Stomach (tissue), 9 donors: ENCODE results near the gene FOSB. TPM values are rescaled to one million over a fixed set of nuclear protein-coding genes. Genes with fewer than 3 reads are reported as not detected.
"Not testable (repeated sequence)": the region's sequence is repeated elsewhere in the genome, so short reads cannot be mapped to it uniquely, and the experiment has no call there.

Source experiments
- DNase-seq, 2 donors: peaks; one replicate each; pipeline versions ENCODE4 v3.0.0 to v3.0.0-alpha.2; 2013 to 2019
- H3K27ac ChIP-seq, 5 donors: fragments of 200-600 bp in 4 of 5; sonication (generic) in 4 of 5; one replicate each; pipeline ENCODE4 v1.5.1; 2013 to 2019; ENCODE audit warnings: mild to moderate bottlenecking in 1 of 5, moderate library complexity in 1 of 5
- H3K27me3 ChIP-seq, 3 donors: fragments of 200-600 bp; sonication (generic); one replicate each; pipeline ENCODE4 v1.5.1; 2017 to 2019; ENCODE audit warnings: mixed run types in 1 of 3
- H3K36me3 ChIP-seq, 4 donors: fragments of 200-600 bp; sonication (generic); 1 replicate in 3 of 4; 2 replicates in 1 of 4; pipeline ENCODE4 v1.5.1; 2016 to 2019
- H3K4me1 ChIP-seq, 4 donors: fragments of 200-600 bp; sonication (generic); one replicate each; pipeline ENCODE4 v1.5.1; 2016 to 2019
- H3K4me3 ChIP-seq, 4 donors: fragments of 200-600 bp; sonication (generic) in 3 of 4; one replicate each; pipeline ENCODE4 v1.5.1; 2016 to 2019; ENCODE audit warnings: mild to moderate bottlenecking in 1 of 4
- H3K9me3 ChIP-seq, 4 donors: fragments of 200-600 bp; sonication (generic); one replicate each; pipeline ENCODE4 v1.5.1; 2016 to 2019
- CTCF ChIP-seq, 7 experiments: fragments of 450-650 bp in 4 of 7; fragments of 200-600 bp in 3 of 7; sonication (generic) in 3 of 7; IDR thresholded peaks; one replicate each; pipeline ENCODE4 v1.5.1; 2016 to 2019; ENCODE audit warnings: antibody characterized with exemption in 7 of 7, control low read depth in 2 of 7, mild to moderate bottlenecking in 1 of 7
- EP300 ChIP-seq: sonication (generic); formaldehyde crosslinking; IDR thresholded peaks from one replicate; pipeline ENCODE4 v1.6.1; 2017; ENCODE audit warnings: antibody characterized with exemption
- POLR2A ChIP-seq, 4 donors: fragments of 450-650 bp; IDR thresholded peaks; one replicate each; pipeline ENCODE4 v1.6.1; 2016; ENCODE audit warnings: antibody characterized with exemption in 4 of 4, control low read depth in 2 of 4, mild to moderate bottlenecking in 1 of 4, moderate library complexity in 1 of 4
- POLR2AphosphoS5 ChIP-seq, 3 donors: sonication (generic); formaldehyde crosslinking; IDR thresholded peaks; one replicate each; pipeline ENCODE4 v1.6.1; 2016; ENCODE audit warnings: antibody characterized with exemption in 3 of 3
- WGBS, 5 donors: extraction: QIAGEN DNeasy Blood & Tissue Kit in 3 of 5; methylation state at CpG; one replicate each; pipeline versions ENCODE4 v1.1.5 to v1.1.7; 2013 to 2018; 5-methylcytosine and 5-hydroxymethylcytosine counted together
- intact Hi-C: fragments of 100-400 bp; cut with DNase I; formaldehyde crosslinking; loops from one replicate; pipeline ENCODE4 v1.15.1; 2023; ENCODE audit warnings: low total_unique reads
- polyA plus RNA-seq, 3 donors: library from polyadenylated mRNA; stranded (reverse); fragments of 200-250 nt; gene quantifications; one replicate each; pipeline ENCODE4 v1.2.3, GENCODE V29; 2013
- total RNA-seq, 5 donors: library from RNA; depleted of rRNA; stranded (reverse); fragments of >200 nt; gene quantifications; one replicate each; pipeline versions ENCODE4 v1.1.0 to v1.2.3, GENCODE V29; 2014 to 2016
- donor health status: healthy with polysubstance abuse.
- donor health status: Bipolar disorder and iron deficiency.
- donor health status: healthy.

The FOSB gene
- total and polyA plus RNA-seq, 8 donors, result 1.2 to 76.8 (median 9.0) TPM

DNA sequence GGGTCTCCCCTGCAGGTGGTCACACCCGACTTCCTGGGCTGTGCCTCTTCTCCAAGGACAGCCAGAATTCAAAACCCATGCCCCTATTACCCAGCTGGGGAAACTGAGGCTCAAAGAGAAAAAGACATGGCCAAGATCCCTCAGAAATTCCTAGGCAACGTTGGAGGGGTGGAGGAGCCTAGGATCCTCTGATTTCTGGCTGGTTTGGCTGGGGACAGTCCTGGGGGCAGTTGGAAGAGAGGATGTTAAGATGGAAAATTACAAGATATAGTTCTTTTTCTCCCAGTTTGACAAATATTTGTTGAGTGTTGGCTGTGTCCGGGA is 41.9 kb downstream of the FOSB start:
- TF ChIP-seq CTCF (IDR thresholded peaks at IDR 0.05), result no peak
- TF ChIP-seq POLR2AphosphoS5 (IDR thresholded peaks at IDR 0.05), result no peak
- TF ChIP-seq POLR2A (IDR thresholded peaks at IDR 0.05), result no peak
- no peak for TF ChIP-seq EP300
- intact Hi-C loops, result no loop called here
- no peaks in the 10 kb centered on the region for H3K9me3 ChIP-seq
- H3K27me3 ChIP-seq, result no peaks in the 10 kb centered on the region
- peaks cover 59 to 73% (median 67%) of the 10 kb centered on the region in 4 donors for H3K4me1 ChIP-seq
- H3K27ac ChIP-seq, result peak overlapping the region; percentile 91 to 97 (median 96)
- no peak for DNase-seq
- H3K36me3 ChIP-seq, result peaks cover 0 to 14% (median 0%) of the 10 kb centered on the region in 4 donors
- 4 to 11% (median 6%) methylated on average over 2 to 3 of the region's 3 CpGs for WGBS, 5 donors
- H3K4me3 ChIP-seq, result peak overlapping the region; percentile 88 to 98 (median 92)

DNA sequence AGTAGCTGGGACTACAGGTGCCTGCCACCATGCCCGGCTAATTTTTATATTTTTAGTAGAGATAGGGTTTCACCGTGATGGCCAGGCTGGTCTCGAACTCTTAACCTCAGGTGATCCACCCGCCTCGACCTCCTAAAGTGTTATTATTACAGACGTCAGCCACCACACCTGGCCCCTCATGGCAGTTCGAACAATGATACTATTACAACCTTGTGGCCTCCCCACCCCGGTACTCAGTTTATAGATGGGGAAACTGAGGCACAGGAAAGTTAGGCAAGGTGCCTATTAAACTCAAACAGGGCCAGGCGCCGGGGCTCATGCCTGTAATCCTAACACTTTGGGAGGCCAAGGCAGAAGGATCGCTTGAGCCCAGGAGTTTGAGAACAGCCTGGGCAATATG is 42.6 kb downstream of the FOSB start:
- WGBS, 5 donors, result 72 to 80% (median 78%) methylated on average over 11 of the region's 11 CpGs
- intact Hi-C loops, result not testable (repeated sequence)

DNA sequence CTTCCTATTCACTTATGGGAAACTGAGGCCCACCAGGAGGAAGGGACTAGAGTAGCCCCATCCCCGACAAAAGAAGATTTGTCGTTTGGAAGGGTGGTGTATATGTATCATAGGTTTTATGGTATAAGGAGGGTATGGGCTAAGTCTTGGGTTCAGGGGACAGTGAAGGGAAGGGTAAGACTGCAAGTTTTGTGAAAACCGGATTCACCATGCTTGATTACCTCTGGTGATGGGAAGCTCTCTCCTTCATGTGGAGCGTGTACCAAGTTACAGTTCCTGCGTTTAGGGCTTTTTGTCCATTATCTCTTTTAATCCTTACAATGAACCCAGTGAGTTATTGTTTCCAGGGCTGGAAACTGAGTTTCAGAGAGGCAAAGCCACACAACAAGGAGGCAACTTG is 43.3 kb downstream of the FOSB start:
- WGBS, 5 donors, result 75 to 88% (median 85%) methylated on average over 5 of the region's 5 CpGs
- intact Hi-C loops, result no loop called here
- Histone ChIP-seq H3K4me3 (peak overlapping the region in 1 of 4 donors; percentile 15), H3K9me3 (no peaks in the 10 kb centered on the region), H3K27me3 (no peaks in the 10 kb centered on the region), H3K4me1 (peaks cover 68 to 76% (median 72%) of the 10 kb centered on the region in 4 donors), H3K27ac (peak overlapping the region in 4 of 5 donors; percentile 91 to 97 (median 96)), H3K36me3 (peaks cover 0 to 20% (median 6%) of the 10 kb centered on the region in 4 donors)
- no peak for DNase-seq
- TF ChIP-seq CTCF (IDR thresholded peaks at IDR 0.05), result no peak
- TF ChIP-seq POLR2A (IDR thresholded peaks at IDR 0.05), result no peak
- no peak for TF ChIP-seq EP300
- TF ChIP-seq POLR2AphosphoS5 (IDR thresholded peaks at IDR 0.05), result no peak

More for the DNA sequence above, 42.6 kb downstream of the FOSB start:
- not testable (repeated sequence) for H3K27me3 ChIP-seq, DNase-seq, H3K9me3 ChIP-seq
- H3K27ac ChIP-seq, result peak overlapping the region; percentile 33 to 97 (median 96)
- peak overlapping the region; percentile 88 to 98 (median 92) for H3K4me3 ChIP-seq
- H3K36me3 ChIP-seq, result peaks cover 0 to 14% (median under 1%) of the 10 kb centered on the region in 4 donors
- peaks cover 66 to 76% (median 72%) of the 10 kb centered on the region in 4 donors for H3K4me1 ChIP-seq

GRCh38 chr19:45512881-45513483 is 45.2 kb downstream of the FOSB start:
- TF ChIP-seq POLR2A (IDR thresholded peaks at IDR 0.05) (no peak), POLR2AphosphoS5 (IDR thresholded peaks at IDR 0.05) (no peak), CTCF (IDR thresholded peaks at IDR 0.05) (no peak), EP300 (no peak)
- WGBS, 5 donors, result 72 to 87% (median 84%) methylated on average over 6 of the region's 6 CpGs
- DNase-seq, result no peak
- Histone ChIP-seq H3K4me1 (peaks cover 74 to 92% (median 77%) of the 10 kb centered on the region in 4 donors), H3K27me3 (no peaks in the 10 kb centered on the region), H3K36me3 (peaks cover 6 to 34% (median 18%) of the 10 kb centered on the region in 4 donors), H3K4me3 (no peak overlapping the region), H3K27ac (peak overlapping the region; percentile 37 to 97 (median 96)), H3K9me3 (no peaks in the 10 kb centered on the region)
- intact Hi-C loops, result no loop called here
